ENCODE data around the gene BANK1. TPM values are rescaled to one million over a fixed set of nuclear protein-coding genes. Genes with fewer than 3 reads are reported as not detected.
A peak's percentile ranks its signal among the peaks of the same experiment; 100 is the strongest.

Gene BANK1
- total RNA-seq, 1 donor from 2014 or later: 1.4 TPM

DNA sequence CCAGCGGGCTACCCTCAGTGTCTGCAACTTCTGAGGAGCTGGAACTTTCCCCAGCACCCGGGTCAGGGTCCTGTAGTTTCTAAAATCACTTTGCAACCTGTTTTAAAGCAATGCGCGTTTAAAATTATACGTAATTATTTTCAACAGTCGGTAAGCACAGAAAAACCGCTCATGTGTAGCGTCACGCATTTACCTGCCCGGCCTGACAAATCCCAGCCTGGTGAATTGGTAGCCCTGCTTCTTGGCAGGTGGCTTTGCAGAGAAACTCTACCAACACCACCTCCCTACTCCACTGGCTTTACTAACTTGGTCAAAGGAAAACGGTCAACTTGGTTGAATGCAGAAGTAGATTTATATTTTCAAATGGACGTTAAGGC lies 640 bp downstream of the BANK1 start:
- H3K4me3 ChIP-seq (ENCODE audit: low read depth, low read length): peak overlapping the region; percentile 68
- DNase-seq (ENCODE audit: low read depth): no peak
- TF ChIP-seq, protein P1, sequence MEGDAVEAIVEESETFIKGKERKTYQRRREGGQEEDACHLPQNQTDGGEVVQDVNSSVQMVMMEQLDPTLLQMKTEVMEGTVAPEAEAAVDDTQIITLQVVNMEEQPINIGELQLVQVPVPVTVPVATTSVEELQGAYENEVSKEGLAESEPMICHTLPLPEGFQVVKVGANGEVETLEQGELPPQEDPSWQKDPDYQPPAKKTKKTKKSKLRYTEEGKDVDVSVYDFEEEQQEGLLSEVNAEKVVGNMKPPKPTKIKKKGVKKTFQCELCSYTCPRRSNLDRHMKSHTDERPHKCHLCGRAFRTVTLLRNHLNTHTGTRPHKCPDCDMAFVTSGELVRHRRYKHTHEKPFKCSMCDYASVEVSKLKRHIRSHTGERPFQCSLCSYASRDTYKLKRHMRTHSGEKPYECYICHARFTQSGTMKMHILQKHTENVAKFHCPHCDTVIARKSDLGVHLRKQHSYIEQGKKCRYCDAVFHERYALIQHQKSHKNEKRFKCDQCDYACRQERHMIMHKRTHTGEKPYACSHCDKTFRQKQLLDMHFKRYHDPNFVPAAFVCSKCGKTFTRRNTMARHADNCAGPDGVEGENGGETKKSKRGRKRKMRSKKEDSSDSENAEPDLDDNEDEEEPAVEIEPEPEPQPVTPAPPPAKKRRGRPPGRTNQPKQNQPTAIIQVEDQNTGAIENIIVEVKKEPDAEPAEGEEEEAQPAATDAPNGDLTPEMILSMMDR (conservative IDR thresholded peaks at IDR 0.05; ENCODE audit: low read depth, low read length): no peak

DNA sequence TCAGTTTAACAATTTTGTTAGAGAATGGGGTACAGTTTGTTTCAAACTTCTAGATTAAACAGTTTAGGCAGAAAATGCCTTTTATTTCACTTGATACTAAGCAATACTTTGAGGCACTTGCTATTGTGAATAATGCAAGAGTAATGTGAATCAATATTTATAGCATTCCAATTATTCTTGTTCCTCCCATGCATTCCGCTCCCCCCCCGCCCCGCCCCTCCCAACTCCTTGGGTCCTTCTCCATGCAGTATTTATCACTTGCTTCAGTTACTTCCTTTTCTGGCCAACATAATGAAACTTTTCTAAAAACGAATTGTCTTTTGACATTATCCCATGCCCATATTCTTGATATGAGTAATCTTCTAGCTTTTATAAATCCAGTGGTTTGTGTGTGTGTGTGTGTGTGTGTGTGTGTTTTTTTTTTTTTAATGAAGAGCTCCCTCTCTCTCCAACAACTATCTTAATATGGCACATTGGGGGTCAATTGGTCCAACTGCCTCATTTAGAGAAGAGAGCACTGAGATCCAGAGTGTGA lies 1.6 kb downstream of the BANK1 start:
- TF ChIP-seq, protein P1 (conservative IDR thresholded peaks at IDR 0.05; ENCODE audit: low read depth, low read length): no peak
- no peak for DNase-seq (ENCODE audit: low read depth)
- no peak overlapping the region for H3K4me3 ChIP-seq (ENCODE audit: low read depth, low read length)

DNA sequence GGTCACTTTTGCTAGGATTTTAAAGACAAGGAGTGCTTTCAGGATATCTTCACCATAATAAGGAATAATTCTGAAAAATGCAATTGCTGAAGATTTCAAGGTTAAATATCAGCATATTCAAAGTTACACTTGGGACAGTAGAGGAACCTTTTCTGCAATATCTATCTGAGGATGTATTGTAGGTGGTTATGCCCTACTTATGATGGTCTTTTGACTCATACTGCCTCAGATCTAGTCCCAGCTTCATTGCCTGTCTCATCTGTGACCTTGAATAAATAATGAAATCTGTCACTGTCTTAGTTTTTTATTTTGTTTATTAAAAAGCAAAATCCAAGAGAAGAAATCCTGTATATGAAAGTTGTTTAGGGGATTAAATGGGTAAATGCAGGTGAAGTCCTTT lies 2.9 kb downstream of the BANK1 start:
- H3K4me3 ChIP-seq (ENCODE audit: low read depth, low read length): no peak overlapping the region
- TF ChIP-seq, protein P1 (conservative IDR thresholded peaks at IDR 0.05; ENCODE audit: low read depth, low read length): no peak
- no peak for DNase-seq (ENCODE audit: low read depth)

DNA sequence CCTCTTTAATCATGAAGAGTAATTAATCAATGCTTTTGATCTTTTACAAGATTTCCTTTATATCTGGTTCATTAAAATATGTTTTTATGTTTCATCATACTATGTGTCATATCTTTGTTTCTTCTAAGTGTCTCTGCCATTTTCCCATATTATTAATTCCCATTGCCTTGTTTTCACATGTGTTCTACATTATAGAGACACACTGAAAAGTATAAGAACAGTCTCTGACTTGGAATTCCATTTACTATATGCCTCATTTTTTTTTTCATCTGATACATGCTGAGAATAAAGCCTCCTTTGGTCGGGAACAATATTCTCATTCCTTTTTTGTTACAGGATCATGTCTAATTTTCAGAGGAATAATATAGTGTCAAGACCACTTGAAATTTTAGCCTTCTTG lies 4.3 kb downstream of the BANK1 start:
- no peak overlapping the region for H3K4me3 ChIP-seq (ENCODE audit: low read depth, low read length)
- no peak for DNase-seq (ENCODE audit: low read depth)
- TF ChIP-seq, protein P1 (conservative IDR thresholded peaks at IDR 0.05; ENCODE audit: low read depth, low read length): no peak

DNA sequence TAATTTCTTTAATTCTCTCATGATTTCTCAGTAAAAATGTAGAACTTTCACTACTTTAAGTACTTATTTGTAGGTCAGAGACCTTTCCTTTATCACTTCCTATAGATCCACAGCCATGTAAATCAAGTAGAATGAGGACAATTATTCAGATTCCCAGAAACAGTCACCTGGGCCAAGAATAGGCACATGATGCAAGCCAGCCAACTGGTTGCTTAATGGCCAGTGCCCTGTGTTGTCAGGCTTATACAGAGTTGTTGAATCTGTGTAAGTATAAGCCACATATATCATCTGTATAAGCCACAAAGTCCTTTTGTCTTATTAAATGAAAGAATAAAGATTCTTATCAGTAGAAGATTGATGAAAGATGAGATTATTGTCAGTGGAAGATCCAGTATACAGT lies 5.2 kb downstream of the BANK1 start:
- DNase-seq (ENCODE audit: low read depth): no peak
- TF ChIP-seq, protein P1 (conservative IDR thresholded peaks at IDR 0.05; ENCODE audit: low read depth, low read length): no peak

DNA sequence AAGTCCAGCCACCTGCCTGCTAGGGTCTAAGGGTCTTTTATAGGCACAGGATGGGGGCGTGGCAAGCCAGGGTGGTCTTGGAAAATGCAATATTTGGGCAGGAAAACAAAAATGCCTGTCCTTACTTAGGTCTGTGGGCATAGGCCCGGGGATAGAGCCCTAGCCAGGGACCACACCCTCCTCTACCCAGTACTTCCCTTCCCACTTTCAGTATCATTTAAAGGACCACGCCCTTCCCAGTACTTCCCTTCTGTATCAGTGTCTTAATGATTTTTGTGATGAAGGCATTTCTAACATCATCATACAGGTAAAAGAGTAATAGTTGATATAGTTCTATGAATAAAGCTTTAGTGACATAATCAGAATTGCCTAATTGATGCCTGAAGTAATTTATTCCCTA lies 11.4 kb downstream of the BANK1 start:
- TF ChIP-seq, protein P1 (conservative IDR thresholded peaks at IDR 0.05; ENCODE audit: low read depth, low read length): no peak
- DNase-seq (ENCODE audit: low read depth): no peak

More for the DNA sequence above, 5.2 kb downstream of the BANK1 start:
- H3K4me3 ChIP-seq (ENCODE audit: low read depth, low read length): no peak overlapping the region

DNA sequence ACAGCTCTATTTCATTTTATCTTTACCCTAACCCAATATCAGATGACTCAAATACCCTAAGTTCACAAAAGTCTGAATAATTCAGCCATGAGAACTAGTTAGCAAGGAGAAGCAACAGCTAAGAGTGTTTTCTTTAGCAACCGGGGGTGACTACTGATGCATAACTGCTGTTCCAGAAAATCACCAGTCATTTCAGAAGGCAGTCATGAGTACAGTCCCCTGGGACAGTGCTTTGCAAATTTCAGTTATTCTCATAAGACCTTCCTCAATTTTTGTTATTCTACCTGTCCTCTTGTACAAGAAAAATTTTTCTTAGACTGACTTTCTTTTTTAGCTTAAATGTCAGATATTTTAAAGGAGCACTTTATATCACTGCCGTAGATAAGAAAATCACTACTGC lies 16.4 kb downstream of the BANK1 start:
- peak overlapping the region; percentile 19 for H3K4me3 ChIP-seq (ENCODE audit: low read depth, low read length)
- DNase-seq (ENCODE audit: low read depth): peak; percentile 65
- TF ChIP-seq, protein P1 (conservative IDR thresholded peaks at IDR 0.05; ENCODE audit: low read depth, low read length): peak; percentile 32

More for the DNA sequence above, 11.4 kb downstream of the BANK1 start:
- no peak overlapping the region for H3K4me3 ChIP-seq (ENCODE audit: low read depth, low read length)

Measured in epithelial cell of proximal tubule (primary cell).